Kidney epithelial cell (primary cell): Measurements from ENCODE around the gene ETV2. TPM values are rescaled to one million over a fixed set of nuclear protein-coding genes. Genes with fewer than 3 reads are reported as not detected.

Experiments used
- DNase-seq: peaks from one replicate; pipeline ENCODE4 v3.0.0-alpha.2; 2010; ENCODE audit warnings: low read depth
- H3K27me3 ChIP-seq: 2 replicates; pipeline ENCODE4 v1.6.0; 2011; ENCODE audit warnings: low read length; ENCODE audit not compliant: control insufficient read depth, insufficient read depth
- H3K36me3 ChIP-seq: 2 replicates; pipeline ENCODE4 v1.5.1; 2011; ENCODE audit warnings: low read length; ENCODE audit not compliant: control insufficient read depth, insufficient read depth
- H3K4me3 ChIP-seq: 2 replicates; pipeline ENCODE4 v1.5.1; 2011; ENCODE audit warnings: low read depth, mild to moderate bottlenecking, control low read depth, low read length
- total RNA-seq: library from RNA; depleted of rRNA; stranded (reverse); fragments of >200 nt; gene quantifications from 2 replicates; pipeline ENCODE4 v1.2.3, GENCODE V29; 2015
- TF ChIP-seq, protein P1 (sequence below): IDR thresholded peaks from 2 replicates; pipeline ENCODE4 v1.5.1; 2011; ENCODE audit warnings: mild to moderate bottlenecking, moderate library complexity, low read length, control low read depth, inconsistent platforms; ENCODE audit not compliant: insufficient read depth, poor library complexity, severe bottlenecking

Gene ETV2
- total RNA-seq, 1 donor from 2014 or later: not detected

DNA sequence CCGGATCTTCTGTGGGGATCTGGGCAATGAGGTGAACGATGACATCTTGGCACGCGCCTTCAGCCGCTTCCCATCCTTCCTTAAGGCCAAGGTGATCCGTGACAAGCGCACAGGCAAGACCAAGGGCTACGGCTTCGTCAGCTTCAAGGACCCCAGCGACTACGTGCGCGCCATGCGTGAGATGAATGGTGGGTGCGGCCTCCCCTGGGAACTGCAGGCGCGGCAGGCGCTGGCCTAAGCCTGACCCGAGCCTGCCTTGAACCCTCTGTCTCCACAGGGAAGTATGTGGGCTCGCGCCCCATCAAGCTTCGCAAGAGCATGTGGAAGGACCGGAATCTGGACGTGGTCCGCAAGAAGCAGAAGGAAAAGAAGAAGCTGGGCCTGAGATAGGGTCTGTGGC is 4.4 kb upstream of the ETV2 start:
- peaks cover 6% of the 10 kb centered on the region for H3K36me3 ChIP-seq
- no peak for DNase-seq
- no peak overlapping the region for H3K4me3 ChIP-seq
- TF ChIP-seq, protein P1, sequence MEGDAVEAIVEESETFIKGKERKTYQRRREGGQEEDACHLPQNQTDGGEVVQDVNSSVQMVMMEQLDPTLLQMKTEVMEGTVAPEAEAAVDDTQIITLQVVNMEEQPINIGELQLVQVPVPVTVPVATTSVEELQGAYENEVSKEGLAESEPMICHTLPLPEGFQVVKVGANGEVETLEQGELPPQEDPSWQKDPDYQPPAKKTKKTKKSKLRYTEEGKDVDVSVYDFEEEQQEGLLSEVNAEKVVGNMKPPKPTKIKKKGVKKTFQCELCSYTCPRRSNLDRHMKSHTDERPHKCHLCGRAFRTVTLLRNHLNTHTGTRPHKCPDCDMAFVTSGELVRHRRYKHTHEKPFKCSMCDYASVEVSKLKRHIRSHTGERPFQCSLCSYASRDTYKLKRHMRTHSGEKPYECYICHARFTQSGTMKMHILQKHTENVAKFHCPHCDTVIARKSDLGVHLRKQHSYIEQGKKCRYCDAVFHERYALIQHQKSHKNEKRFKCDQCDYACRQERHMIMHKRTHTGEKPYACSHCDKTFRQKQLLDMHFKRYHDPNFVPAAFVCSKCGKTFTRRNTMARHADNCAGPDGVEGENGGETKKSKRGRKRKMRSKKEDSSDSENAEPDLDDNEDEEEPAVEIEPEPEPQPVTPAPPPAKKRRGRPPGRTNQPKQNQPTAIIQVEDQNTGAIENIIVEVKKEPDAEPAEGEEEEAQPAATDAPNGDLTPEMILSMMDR: no peak
- no peaks in the 10 kb centered on the region for H3K27me3 ChIP-seq

DNA sequence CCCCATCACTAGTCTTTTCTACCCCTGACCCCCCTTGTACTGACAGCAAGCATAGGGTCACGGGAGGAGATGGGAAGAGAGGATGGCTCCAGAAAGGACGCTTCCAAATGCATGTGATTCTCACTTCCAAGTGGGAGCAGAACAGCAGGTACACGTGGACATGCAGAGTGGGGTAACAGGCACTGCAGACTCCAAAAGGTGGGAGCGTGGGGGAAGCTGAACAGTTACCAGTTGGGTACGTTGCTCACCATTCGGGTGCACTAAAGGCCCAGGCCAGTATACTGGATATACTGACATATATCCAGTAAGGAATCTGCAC is 2.3 kb upstream of the ETV2 start:
- H3K27me3 ChIP-seq: no peaks in the 10 kb centered on the region
- H3K4me3 ChIP-seq: no peak overlapping the region
- TF ChIP-seq, protein P1: no peak
- H3K36me3 ChIP-seq: peaks cover 5% of the 10 kb centered on the region
- no peak for DNase-seq

DNA sequence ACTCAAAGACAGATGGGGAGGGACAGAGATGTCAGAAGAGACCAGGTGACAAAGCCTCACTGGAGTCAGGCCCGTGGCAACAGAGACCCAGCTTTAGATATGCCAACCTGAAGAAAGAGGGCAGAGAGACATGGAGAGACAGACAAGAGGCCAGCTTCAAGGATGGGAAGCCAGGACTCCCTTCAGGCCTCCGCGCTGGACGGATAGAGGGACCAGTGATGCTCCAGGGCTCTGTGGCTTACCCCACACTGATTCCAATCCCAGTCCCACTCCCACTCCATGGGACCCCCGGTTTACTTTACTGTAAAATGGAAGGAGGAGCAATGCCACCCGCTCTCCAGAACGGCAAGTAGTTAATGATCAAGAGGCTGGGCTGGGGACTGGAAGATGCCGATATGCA is 1.7 kb upstream of the ETV2 start:
- TF ChIP-seq, protein P1: no peak
- Histone ChIP-seq H3K27me3 (no peaks in the 10 kb centered on the region), H3K36me3 (peaks cover 5% of the 10 kb centered on the region), H3K4me3 (no peak overlapping the region)
- DNase-seq: no peak

- no peaks in the 10 kb centered on the region for H3K36me3 ChIP-seq
- TF ChIP-seq, protein P1: no peak
- H3K4me3 ChIP-seq: no peak overlapping the region
- H3K27me3 ChIP-seq: no peaks in the 10 kb centered on the region
- no peak for DNase-seq
These were observed 767 bp downstream of the ETV2 start for GRCh38 chr19:35642312-35642711.

DNA sequence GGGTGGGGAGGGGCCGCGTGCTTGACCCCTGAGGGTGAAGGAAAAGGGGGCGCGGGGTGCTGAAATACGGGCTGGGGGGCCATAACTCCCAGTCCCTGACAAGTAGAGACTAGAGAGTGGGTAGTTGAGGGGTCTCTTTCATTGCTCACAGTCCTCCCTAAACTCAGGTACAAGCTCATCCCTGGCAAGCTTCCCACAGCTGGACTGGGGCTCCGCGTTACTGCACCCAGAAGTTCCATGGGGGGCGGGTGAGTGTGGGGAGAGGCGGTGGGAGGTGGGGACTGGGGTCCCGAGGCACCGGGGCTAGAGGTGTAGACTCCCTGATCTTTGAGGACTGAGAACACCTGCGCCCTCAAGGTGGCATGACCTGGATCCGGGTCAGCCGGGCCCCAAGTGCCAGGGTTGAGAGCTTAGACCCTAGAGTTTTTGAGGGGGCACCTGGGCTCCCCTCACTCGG is 1.3 kb downstream of the ETV2 start:
- Histone ChIP-seq H3K4me3 (peak overlapping the region; percentile 44), H3K27me3 (no peaks in the 10 kb centered on the region), H3K36me3 (no peaks in the 10 kb centered on the region)
- DNase-seq: no peak
- TF ChIP-seq, protein P1: no peak
